ENCODE results near the gene RBPJ.

Gene RBPJ

GRCh38 chr4:26474551-26474950, 153.7 kb downstream of the RBPJ start:
- Histone ChIP-seq H3K9me3 (ENCODE audit: control insufficient read depth, insufficient read depth, low read length) (no peaks in the 10 kb centered on the region), H3K27me3 (ENCODE audit: control insufficient read depth, insufficient read depth, low read length) (no peaks in the 10 kb centered on the region), H3K4me1 (ENCODE audit: control insufficient read depth, insufficient read depth, low read length) (no peaks in the 10 kb centered on the region), H3K4me3 (ENCODE audit: low read depth, low read length) (no peak overlapping the region), H3K9ac (ENCODE audit: low read depth, low read length) (no peak overlapping the region), H3K36me3 (ENCODE audit: control insufficient read depth, insufficient read depth, low read length) (no peaks in the 10 kb centered on the region)

GRCh38 chr4:26475716-26476115, 154.9 kb downstream of the RBPJ start:
- no peaks in the 10 kb centered on the region for H3K36me3 ChIP-seq (ENCODE audit: control insufficient read depth, insufficient read depth, low read length)
- H3K9ac ChIP-seq (ENCODE audit: low read depth, low read length): no peak overlapping the region
- peaks cover 2% of the 10 kb centered on the region for H3K4me1 ChIP-seq (ENCODE audit: control insufficient read depth, insufficient read depth, low read length)
- no peaks in the 10 kb centered on the region for H3K9me3 ChIP-seq (ENCODE audit: control insufficient read depth, insufficient read depth, low read length)
- H3K4me3 ChIP-seq (ENCODE audit: low read depth, low read length): no peak overlapping the region
- no peaks in the 10 kb centered on the region for H3K27me3 ChIP-seq (ENCODE audit: control insufficient read depth, insufficient read depth, low read length)

DNA sequence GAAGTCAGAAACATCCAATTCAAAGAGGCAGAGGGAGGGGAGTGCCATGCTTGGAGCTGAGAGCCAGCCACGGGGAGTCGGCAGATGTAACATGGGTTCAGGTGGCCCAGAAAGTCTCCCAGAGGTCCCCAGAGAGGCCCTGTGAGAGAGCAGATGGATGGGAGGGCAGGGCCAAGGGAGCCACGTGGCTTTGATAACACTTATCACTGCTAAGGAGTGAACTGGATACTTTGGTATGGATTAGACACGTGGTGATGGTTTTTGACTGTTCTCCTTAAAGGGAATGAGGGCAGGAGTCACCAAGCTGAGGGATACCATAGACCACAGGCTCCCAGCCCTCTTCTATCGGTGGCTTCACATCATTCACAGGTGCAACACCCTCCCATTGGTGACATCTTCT, 155.7 kb downstream of the RBPJ start:
- Histone ChIP-seq H3K9ac (ENCODE audit: low read depth, low read length) (no peak overlapping the region), H3K4me1 (ENCODE audit: control insufficient read depth, insufficient read depth, low read length) (peaks cover 2% of the 10 kb centered on the region), H3K36me3 (ENCODE audit: control insufficient read depth, insufficient read depth, low read length) (no peaks in the 10 kb centered on the region), H3K9me3 (ENCODE audit: control insufficient read depth, insufficient read depth, low read length) (no peaks in the 10 kb centered on the region), H3K4me3 (ENCODE audit: low read depth, low read length) (no peak overlapping the region), H3K27me3 (ENCODE audit: control insufficient read depth, insufficient read depth, low read length) (no peaks in the 10 kb centered on the region)

DNA sequence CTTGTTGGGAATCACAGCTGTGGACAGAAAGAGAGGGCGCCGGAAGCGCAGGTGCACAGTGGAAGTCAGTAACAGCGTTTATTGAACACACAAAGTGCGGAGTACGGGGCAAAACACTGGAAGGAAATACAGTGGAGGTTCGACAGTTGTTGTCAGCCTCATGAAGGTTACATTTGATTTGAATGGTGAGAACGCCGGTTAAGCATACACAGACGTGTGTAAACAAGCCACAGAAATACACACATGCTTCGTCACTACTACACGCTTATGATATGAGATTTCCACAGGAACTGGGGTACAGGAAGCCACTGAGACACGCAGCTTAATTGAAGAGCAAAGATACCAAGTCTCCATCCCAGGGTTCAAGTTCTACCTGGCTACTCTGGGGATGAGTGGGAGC, 157.5 kb downstream of the RBPJ start:
- H3K36me3 ChIP-seq (ENCODE audit: control insufficient read depth, insufficient read depth, low read length): no peaks in the 10 kb centered on the region
- no peak overlapping the region for H3K9ac ChIP-seq (ENCODE audit: low read depth, low read length)
- peaks cover 2% of the 10 kb centered on the region for H3K4me1 ChIP-seq (ENCODE audit: control insufficient read depth, insufficient read depth, low read length)
- H3K9me3 ChIP-seq (ENCODE audit: control insufficient read depth, insufficient read depth, low read length): no peaks in the 10 kb centered on the region
- H3K27me3 ChIP-seq (ENCODE audit: control insufficient read depth, insufficient read depth, low read length): no peaks in the 10 kb centered on the region
- no peak overlapping the region for H3K4me3 ChIP-seq (ENCODE audit: low read depth, low read length)

DNA sequence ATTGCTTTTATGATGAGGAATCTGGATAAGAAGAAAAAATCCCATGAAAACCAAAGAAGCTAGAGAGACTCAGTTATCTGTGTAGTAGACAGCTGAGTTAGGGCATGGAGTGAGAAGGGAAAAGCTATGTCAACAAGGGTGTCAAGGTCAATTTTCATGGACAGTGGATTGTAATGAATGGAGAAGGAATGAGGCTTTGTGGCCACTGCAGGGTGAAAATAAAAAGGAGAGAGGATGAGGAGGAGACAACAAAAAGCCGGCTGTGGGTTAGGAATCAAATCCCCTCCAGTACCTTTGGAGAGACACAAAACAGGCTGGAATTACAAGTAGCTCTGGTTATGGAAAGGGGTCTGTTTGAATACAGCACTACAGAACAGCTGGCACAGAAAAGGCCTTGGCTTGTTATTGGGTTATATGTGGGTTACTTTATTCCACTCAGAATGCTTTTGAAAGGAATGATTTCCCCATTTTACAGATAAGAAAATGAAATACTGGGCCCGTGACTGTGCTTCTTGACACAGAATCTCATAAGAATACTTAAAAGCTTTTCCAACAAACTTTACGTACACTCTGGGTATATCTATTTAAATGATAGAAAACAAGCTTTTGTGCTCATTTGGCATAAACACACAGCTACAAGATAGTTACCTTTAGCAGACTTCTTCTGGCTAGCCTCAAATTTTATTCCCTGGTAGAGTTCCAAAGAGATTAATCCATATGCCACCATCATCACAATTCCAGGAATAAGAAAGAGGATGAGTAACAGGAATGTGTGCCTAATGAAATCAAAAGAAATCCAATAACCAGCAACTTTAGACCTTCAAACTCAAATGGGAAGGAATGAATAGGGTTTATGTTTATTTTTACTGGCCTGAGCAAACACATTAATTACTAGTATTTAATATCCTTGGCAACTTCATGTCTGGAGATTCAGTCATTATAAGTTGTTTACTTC, 162.0 kb downstream of the RBPJ start:
- H3K4me3 ChIP-seq (ENCODE audit: low read depth, low read length): no peak overlapping the region
- H3K36me3 ChIP-seq (ENCODE audit: control insufficient read depth, insufficient read depth, low read length): no peaks in the 10 kb centered on the region
- no peaks in the 10 kb centered on the region for H3K27me3 ChIP-seq (ENCODE audit: control insufficient read depth, insufficient read depth, low read length)
- peaks cover 2% of the 10 kb centered on the region for H3K4me1 ChIP-seq (ENCODE audit: control insufficient read depth, insufficient read depth, low read length)
- no peak overlapping the region for H3K9ac ChIP-seq (ENCODE audit: low read depth, low read length)
- no peaks in the 10 kb centered on the region for H3K9me3 ChIP-seq (ENCODE audit: control insufficient read depth, insufficient read depth, low read length)

GRCh38 chr4:26484032-26484515, 163.3 kb downstream of the RBPJ start:
- Histone ChIP-seq H3K9me3 (ENCODE audit: control insufficient read depth, insufficient read depth, low read length) (no peaks in the 10 kb centered on the region), H3K4me3 (ENCODE audit: low read depth, low read length) (no peak overlapping the region), H3K36me3 (ENCODE audit: control insufficient read depth, insufficient read depth, low read length) (no peaks in the 10 kb centered on the region), H3K4me1 (ENCODE audit: control insufficient read depth, insufficient read depth, low read length) (peaks cover 2% of the 10 kb centered on the region), H3K9ac (ENCODE audit: low read depth, low read length) (no peak overlapping the region), H3K27me3 (ENCODE audit: control insufficient read depth, insufficient read depth, low read length) (no peaks in the 10 kb centered on the region)

- no peaks in the 10 kb centered on the region for H3K9me3 ChIP-seq (ENCODE audit: control insufficient read depth, insufficient read depth, low read length)
- no peaks in the 10 kb centered on the region for H3K27me3 ChIP-seq (ENCODE audit: control insufficient read depth, insufficient read depth, low read length)
- H3K4me3 ChIP-seq (ENCODE audit: low read depth, low read length): no peak overlapping the region
- H3K4me1 ChIP-seq (ENCODE audit: control insufficient read depth, insufficient read depth, low read length): peaks cover 2% of the 10 kb centered on the region
- no peaks in the 10 kb centered on the region for H3K36me3 ChIP-seq (ENCODE audit: control insufficient read depth, insufficient read depth, low read length)
- no peak overlapping the region for H3K9ac ChIP-seq (ENCODE audit: low read depth, low read length)
These were observed 163.7 kb downstream of the RBPJ start for GRCh38 chr4:26484516-26484915.
